DOHH2 (cell line): Measurements from ENCODE around the gene ARL4C.

Source experiments
- H3F3A ChIP-seq: fragments of 200-600 bp; sonication (generic), shearing (Covaris generic); 2 replicates; pipeline ENCODE4 v1.6.0; 2016; ENCODE audit warnings: antibody characterized with exemption, mild to moderate bottlenecking; ENCODE audit not compliant: control insufficient read depth, insufficient read depth
- H3K27ac ChIP-seq: fragments of 200-600 bp; sonication (generic); 2 replicates; pipeline ENCODE4 v1.5.1; 2014; ENCODE audit warnings: low read depth, mild to moderate bottlenecking, low read length, moderate library complexity
- H3K27me3 ChIP-seq: fragments of 200-600 bp; sonication (generic); 2 replicates; pipeline ENCODE4 v1.6.1; 2014; ENCODE audit warnings: mild to moderate bottlenecking, low read length, mixed read lengths; ENCODE audit not compliant: control insufficient read depth
- H3K36me3 ChIP-seq: fragments of 200-600 bp; sonication (generic); 2 replicates; pipeline ENCODE4 v1.6.1; 2014; ENCODE audit warnings: mild to moderate bottlenecking, low read length, moderate library complexity, mixed read lengths; ENCODE audit not compliant: control insufficient read depth
- H3K4me1 ChIP-seq: fragments of 200-600 bp; sonication (generic); 2 replicates; pipeline ENCODE4 v1.6.1; 2014; ENCODE audit warnings: mild to moderate bottlenecking, low read length, mixed read lengths; ENCODE audit not compliant: control insufficient read depth
- H3K4me2 ChIP-seq: fragments of 200-600 bp; sonication (generic); 2 replicates; pipeline ENCODE4 v1.6.0; 2014; ENCODE audit warnings: mild to moderate bottlenecking, low read length, moderate library complexity
- H3K4me3 ChIP-seq: fragments of 200-600 bp; sonication (generic); 2 replicates; pipeline ENCODE4 v1.5.1; 2014; ENCODE audit warnings: mild to moderate bottlenecking, low read length, mixed read lengths
- H3K79me2 ChIP-seq: fragments of 200-600 bp; sonication (generic); 2 replicates; pipeline ENCODE4 v1.6.1; 2014; ENCODE audit warnings: mild to moderate bottlenecking, low read length, mixed read lengths; ENCODE audit not compliant: control insufficient read depth
- H3K9me2 ChIP-seq: fragments of 200-600 bp; sonication (generic); replicated peaks from 2 replicates; pipeline ENCODE4 v1.6.1; 2014; ENCODE audit warnings: mild to moderate bottlenecking, low read length, mixed read lengths; ENCODE audit not compliant: control insufficient read depth
- H3K9me3 ChIP-seq: fragments of 200-600 bp; sonication (generic); 2 replicates; pipeline ENCODE4 v1.6.1; 2014; ENCODE audit warnings: antibody characterized with exemption, low read length, mixed read lengths; ENCODE audit not compliant: control insufficient read depth, insufficient read depth
- H4K20me1 ChIP-seq: fragments of 200-600 bp; sonication (generic); 2 replicates; pipeline ENCODE4 v1.6.0; 2014; ENCODE audit warnings: low read depth, mild to moderate bottlenecking, antibody characterized with exemption, low read length, moderate library complexity; ENCODE audit not compliant: control insufficient read depth, insufficient read depth
- CTCF ChIP-seq: fragments of 200-600 bp; sonication (generic); IDR thresholded peaks from one replicate; pipeline ENCODE4 v1.5.1; 2014; ENCODE audit warnings: antibody characterized with exemption, mild to moderate bottlenecking, low read depth, low read length; ENCODE audit not compliant: poor library complexity, severe bottlenecking
- EZH2phosphoT487 ChIP-seq: fragments of 200-600 bp; sonication (generic); IDR thresholded peaks from 2 replicates; pipeline ENCODE4 v1.6.1; 2017; ENCODE audit warnings: borderline replicate concordance, mild to moderate bottlenecking, antibody characterized with exemption, low read length, moderate library complexity, mixed read lengths

ARL4C gene

GRCh38 chr2:234490271-234491091 lies 6.4 kb downstream of the ARL4C start:
- peaks cover 4% of the 10 kb centered on the region; the same call in 1 of the 2 replicates for H3K79me2 ChIP-seq
- H3K9me2 ChIP-seq, result no peaks in the 10 kb centered on the region
- H3K4me1 ChIP-seq, result no peaks in the 10 kb centered on the region; the same call in 1 of the 2 replicates
- H3K27ac ChIP-seq, result no peak overlapping the region
- no peaks in the 10 kb centered on the region for H3F3A ChIP-seq
- H4K20me1 ChIP-seq, result no peaks in the 10 kb centered on the region
- no peak for TF ChIP-seq EZH2phosphoT487
- no peak for TF ChIP-seq CTCF
- H3K4me2 ChIP-seq, result no peak overlapping the region
- H3K27me3 ChIP-seq, result peaks cover 28% of the 10 kb centered on the region
- no peaks in the 10 kb centered on the region for H3K9me3 ChIP-seq
- no peak overlapping the region for H3K4me3 ChIP-seq
- no peaks in the 10 kb centered on the region for H3K36me3 ChIP-seq

- Histone ChIP-seq H3K4me3 (no peak overlapping the region), H3K4me2 (no peak overlapping the region), H3K36me3 (no peaks in the 10 kb centered on the region), H3F3A (no peaks in the 10 kb centered on the region), H3K79me2 (no peaks in the 10 kb centered on the region), H3K9me2 (no peaks in the 10 kb centered on the region), H3K9me3 (no peaks in the 10 kb centered on the region), H3K27me3 (peaks cover 24% of the 10 kb centered on the region), H3K27ac (no peak overlapping the region), H3K4me1 (peaks cover 5% of the 10 kb centered on the region), H4K20me1 (no peaks in the 10 kb centered on the region)
- TF ChIP-seq EZH2phosphoT487, result no peak
- TF ChIP-seq CTCF, result no peak
These were observed 7.9 kb downstream of the ARL4C start for GRCh38 chr2:234488913-234489451.

GRCh38 chr2:234488486-234488885 lies 8.4 kb downstream of the ARL4C start:
- Histone ChIP-seq H3K4me2 (no peak overlapping the region), H4K20me1 (no peaks in the 10 kb centered on the region), H3K36me3 (no peaks in the 10 kb centered on the region), H3K27ac (no peak overlapping the region), H3K9me2 (no peaks in the 10 kb centered on the region), H3K79me2 (no peaks in the 10 kb centered on the region), H3K4me3 (no peak overlapping the region), H3F3A (no peaks in the 10 kb centered on the region), H3K9me3 (no peaks in the 10 kb centered on the region), H3K27me3 (peaks cover 21% of the 10 kb centered on the region), H3K4me1 (peaks cover 10% of the 10 kb centered on the region)
- no peak for TF ChIP-seq CTCF
- no peak for TF ChIP-seq EZH2phosphoT487
